Measurements from ENCODE around the gene FAM181A. TPM values are rescaled to one million over a fixed set of nuclear protein-coding genes. Genes with fewer than 3 reads are reported as not detected.

Gene FAM181A
- total RNA-seq, 4 donors from 2014 or later = not detected

- ATAC-seq (ENCODE audit: low FRiP score) = no peak
- no peak for DNase-seq (ENCODE audit: low spot score)
- TF ChIP-seq CTCF (IDR thresholded peaks at IDR 0.05) = no peak
Observed at GRCh38 chr14:93895023-93895604, 32.0 kb upstream of the FAM181A start.

- DNase-seq (ENCODE audit: low spot score) (no peak), ATAC-seq (ENCODE audit: low FRiP score) (no peak)
- no peak for TF ChIP-seq CTCF (IDR thresholded peaks at IDR 0.05)
Observed at GRCh38 chr14:93897476-93897845, 29.7 kb upstream of the FAM181A start.

GRCh38 chr14:93898081-93898611 is 29.0 kb upstream of the FAM181A start:
- TF ChIP-seq CTCF (IDR thresholded peaks at IDR 0.05) = no peak
- DNase-seq (ENCODE audit: low spot score) (no peak), ATAC-seq (ENCODE audit: low FRiP score) (no peak)

GRCh38 chr14:93898731-93899130 is 28.4 kb upstream of the FAM181A start:
- no peak for ATAC-seq (ENCODE audit: low FRiP score)
- TF ChIP-seq CTCF (IDR thresholded peaks at IDR 0.05) = no peak
- DNase-seq (ENCODE audit: low spot score) = no peak

- no peak for ATAC-seq (ENCODE audit: low FRiP score)
- no peak for DNase-seq (ENCODE audit: low spot score)
Observed at GRCh38 chr14:93901813-93902212, 25.3 kb upstream of the FAM181A start.

GRCh38 chr14:93902619-93903307 is 24.4 kb upstream of the FAM181A start:
- ATAC-seq (ENCODE audit: low FRiP score) (no peak), DNase-seq (ENCODE audit: low spot score) (no peak)
- TF ChIP-seq CTCF (IDR thresholded peaks at IDR 0.05) = no peak

More at GRCh38 chr14:93901813-93902212, 25.3 kb upstream of the FAM181A start:
- no peak for TF ChIP-seq CTCF (IDR thresholded peaks at IDR 0.05)

Data from omental fat pad (tissue), 4 donors.